Hematopoietic multipotent progenitor cell treated with erythropoietin and hydrocortisone succinate and interleukin-3 and kit ligand, for 8 days (in vitro differentiated cells): Measurements from ENCODE around the gene EPS8.
A peak's percentile ranks its signal among the peaks of the same experiment; 100 is the strongest.

ENCODE experiments used
- DNase-seq: peaks from one replicate; pipeline ENCODE4 v3.0.0-alpha.2; 2015

The EPS8 gene

GRCh38 chr12:15789220-15790171 lies at the start of gene EPS8:
EPS8 (minus strand) TSS chr12:15789388; CDS start chr12:15682951, 106,437 bp downstream.
- DNase-seq = peak; percentile 84

GRCh38 chr12:15837141-15837790 lies 48.1 kb upstream of the EPS8 start:
- DNase-seq = no peak

DNA sequence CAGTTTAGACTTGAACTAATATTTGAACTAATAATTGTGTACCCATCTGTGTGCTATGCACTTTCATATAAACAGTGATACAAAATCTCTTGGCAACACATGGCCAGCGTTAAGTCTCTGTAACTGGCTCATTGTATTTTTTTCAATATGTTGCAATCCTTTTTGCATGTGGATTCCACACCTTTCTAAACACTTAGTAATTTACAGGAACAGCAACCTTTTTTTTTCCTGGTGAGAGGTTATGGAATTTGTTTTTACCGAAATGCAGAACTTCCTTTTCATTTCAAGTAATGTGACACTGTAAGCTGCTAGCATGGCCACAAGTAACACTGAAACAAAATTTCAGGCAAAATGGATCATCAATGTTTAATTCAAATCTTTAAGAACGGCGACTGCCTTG lies 45.4 kb upstream of the EPS8 start:
- no peak for DNase-seq

DNA sequence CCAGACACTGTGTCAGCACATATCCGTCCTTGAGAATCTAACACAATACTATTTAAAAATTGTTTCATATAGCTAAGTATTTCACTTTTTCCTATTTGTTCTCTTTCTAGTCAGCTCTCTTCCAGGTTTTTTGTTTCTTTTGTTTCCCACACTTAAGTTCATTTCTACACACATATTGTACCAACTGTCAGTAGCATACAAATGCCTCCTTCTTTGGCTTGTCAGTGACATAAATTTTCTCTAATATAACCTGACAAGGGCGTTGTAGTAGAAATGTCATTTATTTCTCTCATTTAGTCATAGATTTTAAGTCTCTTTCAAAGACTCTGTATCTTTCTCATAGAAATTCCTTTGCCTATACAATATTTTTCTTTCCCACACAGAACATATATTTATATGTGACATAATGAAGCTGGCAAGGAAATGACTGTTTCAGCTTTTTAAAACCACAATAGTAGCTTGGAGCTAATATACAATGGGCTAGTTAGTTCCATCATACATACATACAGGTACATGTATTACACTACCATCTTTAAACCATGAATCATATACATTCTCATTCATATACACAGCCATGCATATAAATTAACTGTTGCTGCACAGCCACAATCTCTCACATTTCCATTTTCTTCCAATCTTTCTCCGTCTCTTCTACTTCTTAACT lies 42.3 kb upstream of the EPS8 start:
- DNase-seq = no peak

- no peak for DNase-seq
These were observed 41.4 kb upstream of the EPS8 start for GRCh38 chr12:15830538-15830937.

DNA sequence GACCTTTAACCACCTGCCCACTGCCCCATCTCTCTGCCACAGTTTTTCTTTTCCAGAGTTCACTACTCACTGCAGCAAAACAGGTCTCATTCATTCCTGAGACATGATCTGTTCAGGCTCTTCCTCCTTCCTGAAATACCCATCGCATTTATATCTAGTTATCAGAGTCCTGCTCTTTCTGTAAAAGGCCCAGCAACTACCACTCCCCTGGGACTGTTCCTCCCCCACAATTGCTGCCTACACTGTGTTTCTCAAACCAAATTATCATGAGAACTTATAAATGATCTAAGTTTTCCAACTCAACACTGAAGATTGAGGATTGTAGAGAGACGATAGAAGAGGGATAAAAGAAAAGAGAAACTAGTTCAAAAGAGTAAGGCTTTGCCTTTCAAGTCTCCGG lies 40.8 kb upstream of the EPS8 start:
- no peak for DNase-seq

GRCh38 chr12:15829255-15829654 lies 40.1 kb upstream of the EPS8 start:
- no peak for DNase-seq

GRCh38 chr12:15827136-15827535 lies 37.9 kb upstream of the EPS8 start:
- DNase-seq = no peak

GRCh38 chr12:15824516-15824915 lies 35.3 kb upstream of the EPS8 start:
- DNase-seq = no peak

DNA sequence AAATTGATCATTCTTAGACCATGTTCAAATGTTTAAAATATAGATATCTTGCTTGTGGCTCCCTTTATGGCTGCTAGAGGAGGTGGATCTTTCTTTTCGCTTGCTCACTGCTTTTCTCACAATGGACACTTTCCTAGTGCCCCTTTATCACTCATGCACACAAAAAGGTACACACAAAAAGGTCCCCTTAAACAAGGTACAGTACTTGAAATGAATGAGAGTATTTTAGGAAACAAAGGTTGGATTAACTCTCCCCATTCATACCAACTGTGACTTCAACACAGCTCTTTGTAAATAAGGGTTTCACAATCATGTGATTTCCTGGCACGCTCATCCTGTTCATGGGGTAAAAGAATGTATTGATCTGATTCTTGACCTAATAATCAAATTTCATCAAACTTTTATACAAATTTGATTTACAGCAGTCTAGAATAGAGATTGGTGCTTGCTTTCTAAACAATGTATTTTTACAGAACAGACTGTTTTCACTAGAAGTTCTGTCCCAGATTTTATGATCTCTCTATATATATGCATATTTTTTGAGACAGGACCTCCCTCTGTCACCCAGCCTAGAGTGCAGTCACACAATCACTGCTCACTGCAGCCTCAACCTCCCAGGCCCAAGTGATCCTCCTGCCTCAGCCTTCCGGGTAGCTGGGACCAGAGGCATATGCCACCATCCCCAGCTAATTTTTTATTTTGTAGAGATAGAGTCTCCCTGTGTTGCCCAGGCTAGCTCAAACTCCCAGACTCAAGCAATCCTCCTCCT lies 34.4 kb upstream of the EPS8 start:
- no peak for DNase-seq

DNA sequence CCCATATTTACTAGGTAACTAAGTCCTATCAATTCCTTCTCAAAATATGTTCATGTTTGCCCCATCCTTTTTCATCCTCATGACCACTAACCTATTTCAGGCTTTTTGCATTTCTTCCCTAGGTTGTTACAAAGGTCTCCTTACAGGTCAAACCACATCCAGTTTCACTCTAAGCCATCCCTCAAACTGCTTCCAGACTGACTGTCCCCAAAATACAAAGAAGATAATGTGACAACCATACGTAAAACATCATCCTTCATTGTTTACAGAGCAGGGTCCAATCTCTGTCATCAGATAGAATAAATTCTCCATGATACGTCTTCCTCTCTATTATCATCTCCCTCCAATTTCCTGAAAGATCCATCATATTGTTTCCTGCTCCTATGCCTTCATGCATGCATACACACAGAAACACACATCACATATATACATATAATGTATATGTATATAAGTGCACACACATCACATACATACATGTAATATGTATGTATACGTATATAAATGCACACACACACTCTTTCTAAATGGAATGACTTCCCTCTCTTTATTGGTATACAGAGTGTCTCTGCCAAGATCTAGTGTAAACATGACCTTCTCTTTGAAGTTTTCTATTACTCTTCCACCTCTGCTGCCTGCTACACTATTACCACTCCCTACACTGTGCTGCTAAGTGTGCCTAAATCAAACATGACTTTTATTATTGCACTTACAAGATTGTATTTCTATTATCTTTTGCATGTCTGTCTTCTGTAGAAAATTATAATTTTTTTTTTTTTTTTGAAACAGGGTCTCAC lies 30.7 kb upstream of the EPS8 start:
- no peak for DNase-seq

DNA sequence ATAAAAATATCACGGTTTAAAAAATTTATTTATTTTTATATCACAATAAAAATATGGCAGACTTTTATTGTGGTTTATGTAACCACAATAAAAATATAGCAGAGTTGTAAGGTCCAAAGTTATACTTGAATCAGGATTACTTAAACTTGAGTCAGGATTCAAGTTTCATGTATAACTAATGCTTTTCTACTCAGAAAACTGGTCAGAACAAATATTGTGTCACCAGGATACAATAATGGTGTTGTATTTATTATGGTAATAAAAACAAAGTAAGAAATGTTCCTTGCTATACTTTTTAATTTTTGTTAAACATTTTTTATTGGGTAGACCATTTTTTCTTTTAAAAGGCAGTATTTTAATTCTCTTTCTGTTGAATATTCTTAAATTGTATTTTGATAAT lies 29.2 kb upstream of the EPS8 start:
- DNase-seq = no peak

GRCh38 chr12:15815730-15816129 lies 26.5 kb upstream of the EPS8 start:
- no peak for DNase-seq

GRCh38 chr12:15811214-15812127 lies 22.3 kb upstream of the EPS8 start:
- DNase-seq = no peak

DNA sequence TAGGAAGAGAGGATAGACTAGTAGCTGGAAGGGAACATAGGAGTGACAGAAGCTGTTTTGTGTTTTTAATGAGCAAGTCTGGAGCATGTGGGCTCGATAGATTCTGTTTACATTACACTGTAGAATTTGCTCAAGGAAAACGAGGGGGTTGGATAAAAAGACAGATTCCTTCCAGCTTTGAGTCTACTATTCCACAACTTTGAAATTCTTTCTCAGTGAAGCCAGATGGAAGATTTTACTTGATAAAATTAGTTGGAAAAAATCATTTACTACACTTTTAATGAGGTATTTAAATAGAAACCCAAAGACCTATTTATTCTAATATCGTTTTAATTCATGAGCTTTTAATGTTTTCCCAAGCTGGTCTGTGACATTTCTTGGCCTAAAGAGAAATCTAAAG lies 19.5 kb upstream of the EPS8 start:
- no peak for DNase-seq

DNA sequence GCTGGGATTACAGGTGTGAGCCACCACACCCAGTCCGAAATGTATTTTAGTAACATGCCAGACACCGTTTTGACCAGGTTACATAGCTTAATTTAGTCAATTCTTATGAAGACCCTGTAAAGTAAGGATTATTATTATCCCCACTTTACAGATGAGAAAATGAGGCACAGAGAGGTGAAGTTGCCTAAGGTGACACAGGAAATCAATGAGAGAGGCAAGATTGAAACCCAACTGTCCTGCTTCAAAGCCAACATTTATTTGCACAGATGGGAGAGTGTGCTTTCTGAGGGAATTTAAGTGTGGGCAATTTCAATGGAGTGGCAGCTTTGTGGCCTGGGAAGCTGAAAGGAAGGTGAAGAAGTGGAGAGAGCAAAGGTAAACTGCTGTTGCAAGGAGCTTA lies 19.1 kb upstream of the EPS8 start:
- DNase-seq = no peak

DNA sequence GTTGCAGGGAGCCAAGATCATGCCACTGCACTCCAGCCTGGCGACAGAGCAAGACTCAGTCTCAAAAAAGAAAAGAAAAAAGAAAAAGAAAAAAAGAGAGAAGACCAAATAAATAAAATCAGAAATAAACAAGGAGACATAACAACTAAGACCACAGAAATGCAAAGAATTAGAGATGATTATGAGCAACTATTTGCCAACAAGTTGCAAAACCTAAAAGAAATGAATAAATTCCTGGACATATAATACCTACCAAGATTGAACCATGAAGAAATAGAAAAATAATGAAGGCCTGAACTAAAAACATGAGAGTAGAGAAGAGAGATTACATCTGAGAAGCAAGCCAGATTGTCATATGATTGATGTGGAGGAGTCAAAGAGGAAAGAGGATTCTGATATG lies 17.6 kb upstream of the EPS8 start:
- DNase-seq = no peak

GRCh38 chr12:15801770-15802744 lies 12.9 kb upstream of the EPS8 start:
- DNase-seq = no peak

GRCh38 chr12:15800278-15800677 lies 11.1 kb upstream of the EPS8 start:
- no peak for DNase-seq

GRCh38 chr12:15797818-15798217 lies 8.6 kb upstream of the EPS8 start:
- DNase-seq = no peak
